ENCODE data around the gene PCBP3. TPM values are rescaled to one million over a fixed set of nuclear protein-coding genes. Genes with fewer than 3 reads are reported as not detected.
"Not testable (repeated sequence)": the region's sequence is repeated elsewhere in the genome, so short reads cannot be mapped to it uniquely, and the experiment has no call there.

The PCBP3 gene
- total and polyA plus RNA-seq, 5 experiments from 2014 or later, result 0.47 to 2.3 (median 0.95) TPM; not detected in 1

DNA sequence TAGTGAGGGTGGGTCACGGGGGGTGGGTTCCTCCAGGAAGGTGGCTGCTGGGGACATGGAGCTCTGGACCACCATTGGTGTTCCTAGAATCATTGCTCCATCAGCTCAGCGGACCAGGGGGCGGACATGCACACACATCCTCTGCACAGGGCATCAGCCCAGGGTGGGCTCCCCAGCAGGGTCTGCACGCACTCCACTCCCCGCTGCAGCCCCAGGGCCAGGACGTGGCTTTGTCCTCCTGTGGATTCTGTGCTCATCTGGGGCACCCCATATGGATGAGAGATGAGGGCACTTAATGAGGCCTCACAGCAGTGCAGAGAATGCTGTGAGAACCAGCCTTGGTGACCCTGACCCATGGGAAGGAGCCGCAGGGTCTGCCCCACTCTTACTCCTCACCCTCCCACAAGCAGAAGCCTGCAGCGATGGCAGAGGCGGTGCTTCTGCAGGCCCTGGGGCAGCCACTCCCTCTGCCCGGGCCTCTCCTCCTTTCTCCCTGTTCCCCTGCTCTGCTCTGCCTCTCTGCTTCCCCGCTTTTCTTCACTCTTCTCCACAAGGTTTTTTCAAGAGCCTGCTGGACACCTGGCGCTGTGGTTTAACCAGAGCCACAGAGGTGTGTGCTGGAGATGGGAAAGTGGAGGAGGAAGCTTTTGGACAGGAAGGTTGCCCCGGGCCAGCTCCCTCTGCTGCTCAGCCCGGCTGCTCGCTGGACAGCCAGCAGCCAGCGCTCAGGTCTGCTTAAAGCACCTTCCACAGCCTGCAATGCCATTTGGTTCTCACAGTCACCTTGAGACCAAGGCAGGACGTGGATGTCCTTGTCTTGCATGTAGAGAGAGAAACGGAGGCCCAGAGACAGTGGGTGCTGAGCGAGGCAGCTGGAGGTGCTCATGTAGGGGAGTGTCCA, 26.3 kb upstream of the PCBP3 start:
- ATAC-seq (no peak), DNase-seq (no peak)
- peak overlapping the region in 9 of 10 donors; percentile 13 to 99 (median 97) for H3K27ac Mint-ChIP-seq
- H3K4me1 Mint-ChIP-seq, result peaks cover 18 to 42% (median 38%) of the 10 kb centered on the region in 4 donors
- POLR2A ChIA-PET, result no interaction called here
- no peaks in the 10 kb centered on the region for H3K9me3 Mint-ChIP-seq
- no peaks in the 10 kb centered on the region for H3K36me3 Mint-ChIP-seq
- H3K27me3 Mint-ChIP-seq, result peaks cover 0 to 3% (median 0%) of the 10 kb centered on the region in 5 donors
- H3K4me3 Mint-ChIP-seq, result peak overlapping the region in 5 of 10 donors; percentile 12 to 85 (median 79)

DNA sequence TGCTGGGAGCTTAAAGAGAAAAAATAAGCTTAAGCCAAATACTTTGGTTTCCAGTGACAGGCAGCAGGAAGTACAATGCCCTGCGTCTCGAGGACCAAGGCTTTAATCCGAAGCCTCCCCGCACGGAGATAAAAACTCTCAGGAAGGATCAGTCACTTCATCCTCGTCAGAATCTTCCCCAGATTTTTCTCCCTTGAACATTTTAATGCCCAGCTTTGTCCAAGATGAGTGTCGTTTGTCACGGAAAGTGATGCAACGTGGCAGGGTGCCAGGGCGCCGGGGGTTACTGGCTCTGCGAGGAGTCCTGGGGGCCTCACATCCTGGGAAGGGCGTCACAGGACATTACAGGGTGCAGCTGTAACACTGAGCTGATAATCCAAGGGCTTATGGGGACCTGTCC, 25.2 kb upstream of the PCBP3 start:
- Mint-ChIP-seq H3K27me3 (peaks cover 0 to 3% (median 0%) of the 10 kb centered on the region in 5 donors), H3K9me3 (no peaks in the 10 kb centered on the region), H3K27ac (peak overlapping the region in 7 of 10 donors; percentile 6 to 99 (median 95)), H3K4me3 (no peak overlapping the region), H3K4me1 (peaks cover 21 to 45% (median 41%) of the 10 kb centered on the region in 4 donors), H3K36me3 (no peaks in the 10 kb centered on the region)
- no peak for DNase-seq
- ATAC-seq, result no peak
- POLR2A ChIA-PET, result no interaction called here

DNA sequence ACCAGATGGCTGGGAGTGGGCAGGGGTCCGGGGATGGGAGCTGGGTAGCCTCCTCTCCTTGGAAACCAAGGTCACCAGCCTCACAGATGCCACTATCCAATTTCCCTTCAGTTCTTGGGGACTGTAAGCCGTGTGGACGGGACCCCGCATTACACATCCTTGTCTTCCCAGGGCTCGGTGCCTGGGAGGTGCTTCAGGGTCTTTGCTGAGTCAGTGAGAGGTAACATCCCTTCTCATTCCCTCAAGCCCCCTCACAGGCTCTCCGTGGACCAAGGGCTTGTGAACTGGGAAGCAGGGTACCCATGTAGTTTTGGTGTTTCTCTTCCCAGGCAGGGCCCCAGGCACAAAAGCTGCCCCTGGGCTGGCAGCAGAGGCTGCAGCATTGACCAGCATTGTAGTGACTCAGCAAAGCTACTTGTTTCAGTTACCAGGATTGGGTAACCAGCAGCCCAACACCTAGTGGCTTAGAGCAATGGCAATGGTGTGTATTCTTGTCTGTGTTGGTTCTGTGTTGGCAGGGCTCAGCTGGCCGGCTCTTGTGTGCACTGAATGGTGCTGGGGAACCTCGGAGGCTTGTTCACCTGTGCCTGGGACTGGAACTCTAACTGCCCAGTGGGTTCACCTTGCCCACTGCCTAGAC, 24.6 kb upstream of the PCBP3 start:
- H3K27me3 Mint-ChIP-seq, result peaks cover 0 to 3% (median 0%) of the 10 kb centered on the region in 5 donors
- H3K9me3 Mint-ChIP-seq, result no peaks in the 10 kb centered on the region
- POLR2A ChIA-PET, result no interaction called here
- H3K27ac Mint-ChIP-seq, result peak overlapping the region in 7 of 10 donors; percentile 40 to 97 (median 65)
- no peak overlapping the region for H3K4me3 Mint-ChIP-seq
- ATAC-seq, result no peak
- peaks cover 17 to 40% (median 36%) of the 10 kb centered on the region in 4 donors for H3K4me1 Mint-ChIP-seq
- no peaks in the 10 kb centered on the region for H3K36me3 Mint-ChIP-seq
- DNase-seq, result no peak

DNA sequence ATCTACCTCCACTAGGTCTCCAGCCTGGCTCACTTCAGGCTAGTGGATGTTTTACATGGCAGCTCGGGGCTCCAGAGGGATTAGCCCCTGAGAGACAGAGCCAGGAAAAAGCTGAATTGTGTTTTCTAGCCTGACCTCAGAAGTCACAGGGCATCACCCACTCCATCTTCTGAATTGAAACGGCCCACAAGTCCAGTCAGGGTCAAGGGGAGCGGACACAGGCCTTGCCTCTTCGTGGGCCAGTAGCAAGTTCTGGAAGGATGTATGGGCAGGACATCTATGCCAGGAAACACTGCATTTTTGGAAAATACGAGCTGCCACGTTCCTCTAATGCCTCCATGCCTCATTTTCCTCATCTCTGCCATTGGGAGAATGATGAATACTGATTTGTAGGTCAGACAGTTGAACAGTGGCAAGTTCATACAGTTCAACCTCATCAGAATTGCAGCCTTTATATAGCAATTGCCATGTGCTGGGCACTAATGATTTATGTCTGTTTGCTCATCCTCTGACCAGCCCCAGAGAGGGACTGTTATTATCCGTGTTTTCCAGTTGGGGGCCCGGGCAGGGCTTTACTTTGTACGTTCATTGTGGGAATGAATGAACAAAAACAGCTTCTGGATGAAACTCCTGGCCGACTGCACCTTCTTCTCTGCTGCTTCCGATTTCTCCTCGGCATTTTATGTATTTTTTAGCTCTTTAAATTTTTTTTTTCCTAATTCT, 23.2 kb upstream of the PCBP3 start:
- DNase-seq (no peak), ATAC-seq (no peak)
- Mint-ChIP-seq H3K4me3 (no peak overlapping the region), H3K27ac (peak overlapping the region in 2 of 10 donors; percentile 58 to 73), H3K9me3 (no peaks in the 10 kb centered on the region), H3K27me3 (peaks cover 0 to 3% (median 0%) of the 10 kb centered on the region in 5 donors), H3K36me3 (no peaks in the 10 kb centered on the region), H3K4me1 (peaks cover 13 to 31% (median 28%) of the 10 kb centered on the region in 4 donors)
- POLR2A ChIA-PET, result no interaction called here

DNA sequence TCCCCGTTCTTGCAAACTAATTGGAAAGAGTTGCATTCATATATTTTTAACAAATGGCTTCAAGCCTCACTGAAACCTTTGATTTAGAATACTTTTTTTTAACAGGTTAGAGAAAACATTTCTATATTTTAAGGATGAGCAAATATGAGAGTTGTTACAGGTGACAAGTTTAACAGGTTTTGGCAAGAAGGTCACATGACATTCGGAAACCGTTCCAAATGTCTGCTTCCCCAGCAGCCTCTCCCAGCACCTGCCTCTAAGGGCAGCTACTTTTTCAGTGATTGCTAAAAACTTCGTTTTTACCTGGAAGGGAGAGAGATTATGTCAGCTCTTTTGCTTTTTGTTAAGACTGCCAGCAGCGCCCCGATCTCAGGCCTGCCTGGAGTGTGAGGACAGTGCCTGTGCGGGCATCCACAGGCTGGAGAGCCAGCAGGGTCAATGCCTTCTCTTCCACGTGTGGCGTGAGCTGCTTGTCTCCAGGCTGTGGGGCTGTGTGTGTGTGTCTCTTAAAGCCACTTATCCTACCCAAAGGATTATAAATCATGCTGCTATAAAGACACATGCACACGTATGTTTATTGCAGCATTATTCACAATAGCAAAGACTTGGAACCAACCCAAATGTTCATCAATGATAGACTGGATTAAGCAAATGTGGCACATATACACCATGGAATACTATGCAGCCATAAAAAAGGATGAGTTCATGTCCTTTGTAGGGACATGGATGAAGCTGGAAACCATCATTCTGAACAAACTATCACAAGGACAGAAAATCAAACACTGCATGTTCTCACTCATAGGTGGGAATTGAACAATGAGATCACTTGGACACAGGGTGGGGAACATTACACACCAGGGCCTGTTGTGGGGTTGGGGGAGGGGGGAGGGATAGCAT, 21.8 kb upstream of the PCBP3 start:
- not testable (repeated sequence) for DNase-seq
- H3K27ac Mint-ChIP-seq, result peak overlapping the region in 2 of 10 donors; percentile 25 to 28
- H3K4me1 Mint-ChIP-seq, result peaks cover 4 to 19% (median 15%) of the 10 kb centered on the region in 4 donors

DNA sequence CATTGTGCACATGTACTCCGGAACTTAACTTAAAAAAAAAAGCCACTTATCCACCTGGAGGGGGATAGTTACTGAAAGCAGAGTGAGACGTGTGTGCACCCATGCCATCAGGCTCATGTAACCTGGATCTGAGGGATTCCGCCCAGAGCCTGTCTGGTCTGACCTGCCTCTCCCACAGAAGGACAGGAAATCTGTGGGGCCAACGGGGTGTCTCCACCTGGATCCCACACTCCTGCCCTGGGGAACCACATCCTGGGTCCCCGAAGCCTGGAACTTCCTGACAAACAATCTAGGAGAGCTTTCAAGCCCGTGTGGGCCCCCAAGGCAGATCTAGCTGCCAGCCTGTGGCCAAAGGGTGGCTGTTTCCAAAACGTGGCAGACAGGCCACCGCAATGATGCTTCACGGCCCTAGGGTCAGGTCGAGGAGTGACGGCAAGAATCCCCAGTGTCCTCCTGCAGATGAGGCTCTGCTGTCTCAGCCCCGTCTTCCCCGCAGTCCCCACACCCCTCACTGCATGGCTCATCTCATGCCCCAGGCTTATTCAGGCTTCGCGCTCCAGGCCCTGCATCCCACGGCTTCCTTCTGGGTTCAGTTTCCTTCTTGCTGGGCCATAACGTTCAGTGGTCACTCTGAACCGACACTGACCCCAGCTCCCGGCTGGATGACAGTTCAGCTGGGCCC, 21.0 kb upstream of the PCBP3 start:
- no peaks in the 10 kb centered on the region for H3K36me3 Mint-ChIP-seq
- H3K27me3 Mint-ChIP-seq, result peaks cover 0 to 3% (median 0%) of the 10 kb centered on the region in 5 donors
- H3K9me3 Mint-ChIP-seq, result no peaks in the 10 kb centered on the region
- no peak for DNase-seq
- H3K4me1 Mint-ChIP-seq, result peaks cover 3 to 13% (median 8%) of the 10 kb centered on the region in 4 donors
- POLR2A ChIA-PET, result no interaction called here
- no peak overlapping the region for H3K4me3 Mint-ChIP-seq
- peak overlapping the region in 3 of 10 donors; percentile 11 to 49 (median 41) for H3K27ac Mint-ChIP-seq
- no peak for ATAC-seq

More for the DNA sequence above, 21.8 kb upstream of the PCBP3 start:
- H3K4me3 Mint-ChIP-seq, H3K27me3 Mint-ChIP-seq, H3K9me3 Mint-ChIP-seq, ATAC-seq, POLR2A ChIA-PET, H3K36me3 Mint-ChIP-seq: not testable (repeated sequence)

DNA sequence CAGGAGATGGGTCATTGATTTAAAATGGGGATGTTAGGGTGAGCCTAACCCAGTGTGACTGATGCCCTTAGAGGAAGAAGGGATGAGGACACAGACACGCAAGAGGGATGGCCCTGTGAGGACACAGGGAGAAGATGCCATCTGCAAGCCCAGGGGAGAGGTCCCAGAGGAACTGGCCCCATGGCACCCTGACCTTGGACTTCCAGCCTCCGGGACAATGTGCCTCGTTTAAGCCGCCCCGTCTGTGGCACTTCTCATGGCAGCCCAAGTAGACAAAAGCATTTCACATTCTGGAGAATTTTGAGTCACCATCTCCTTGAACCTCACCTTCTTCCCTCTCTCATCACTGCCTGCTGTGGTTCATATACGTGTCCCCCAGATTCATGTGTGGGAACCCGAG, 20.1 kb upstream of the PCBP3 start:
- Mint-ChIP-seq H3K36me3 (no peaks in the 10 kb centered on the region), H3K4me1 (peaks cover 0 to 7% (median 4%) of the 10 kb centered on the region in 4 donors), H3K4me3 (no peak overlapping the region), H3K9me3 (no peaks in the 10 kb centered on the region), H3K27ac (peak overlapping the region in 4 of 10 donors; percentile 41 to 76 (median 71)), H3K27me3 (peaks cover 0 to 6% (median 2%) of the 10 kb centered on the region in 5 donors)
- POLR2A ChIA-PET, result no interaction called here
- no peak for ATAC-seq
- no peak for DNase-seq

DNA sequence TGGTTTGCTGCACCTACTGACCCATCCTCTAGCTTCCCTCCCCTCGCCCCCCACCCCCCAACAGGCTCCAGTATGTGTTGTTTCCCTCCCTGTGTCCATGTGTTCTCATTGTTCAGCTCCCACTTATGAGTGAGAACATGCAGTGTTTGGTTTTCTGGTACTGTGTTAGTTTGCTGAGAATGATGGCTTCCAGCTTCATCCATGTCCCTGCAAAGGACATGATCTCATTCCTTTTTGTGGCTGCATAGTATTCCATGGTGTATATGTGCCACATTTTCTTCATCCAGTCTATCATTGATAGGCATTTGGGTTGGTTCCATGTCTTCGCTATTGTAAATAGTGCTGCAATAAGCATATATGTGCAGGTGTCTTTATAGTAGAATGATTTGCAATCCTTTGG, 17.4 kb upstream of the PCBP3 start:
- H3K36me3 Mint-ChIP-seq, ATAC-seq, H3K9me3 Mint-ChIP-seq, DNase-seq, H3K4me3 Mint-ChIP-seq, POLR2A ChIA-PET, H3K27me3 Mint-ChIP-seq: not testable (repeated sequence)
- Mint-ChIP-seq H3K4me1 (peaks cover 0 to 15% (median 5%) of the 10 kb centered on the region in 4 donors), H3K27ac (peak overlapping the region in 1 of 10 donors; percentile 62)

DNA sequence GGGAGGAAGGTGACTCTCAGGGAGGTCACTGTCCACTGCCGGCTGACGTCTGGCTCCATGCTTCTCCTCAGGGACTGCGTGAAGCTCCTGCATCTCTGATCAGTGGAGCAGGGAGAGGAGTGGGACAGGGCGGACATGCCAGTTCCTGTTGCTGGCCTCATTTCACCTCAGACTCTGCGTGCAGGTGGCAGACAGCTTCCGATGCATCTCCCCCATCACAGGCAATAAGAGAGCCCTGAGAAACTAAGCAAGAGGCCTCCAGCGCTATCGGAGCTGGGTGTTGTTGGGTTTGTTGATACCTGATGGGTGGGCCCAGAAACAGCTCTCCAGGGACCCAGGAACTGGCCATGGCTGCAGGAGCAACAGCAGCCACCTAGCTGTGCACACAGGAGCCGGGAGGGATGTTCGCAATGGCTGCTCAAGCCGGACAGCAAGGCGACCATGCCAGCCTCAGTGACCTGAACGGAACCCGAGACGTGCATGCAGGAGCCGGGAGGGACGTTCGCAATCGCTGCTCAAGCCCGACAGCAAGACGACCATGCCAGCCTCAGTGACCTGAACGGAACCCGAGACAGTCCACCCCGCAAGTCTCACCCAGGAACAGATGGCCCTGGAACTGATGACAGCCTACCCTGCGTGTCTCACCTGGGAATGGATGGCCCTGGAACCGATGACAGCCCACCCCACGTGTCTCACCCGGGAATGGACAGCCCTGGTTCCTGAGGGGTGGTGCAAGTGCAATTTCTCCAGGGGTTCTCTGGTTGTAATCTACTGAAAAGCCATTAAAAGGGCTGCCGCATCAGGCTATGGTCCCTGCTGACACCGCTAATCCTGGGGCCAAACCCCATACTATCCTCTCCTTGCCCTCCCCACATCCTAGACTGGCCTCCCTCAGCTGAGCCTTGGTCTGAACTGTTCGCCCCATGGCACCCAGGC, 14.2 kb upstream of the PCBP3 start:
- Mint-ChIP-seq H3K4me1 (peaks cover 4 to 23% (median 9%) of the 10 kb centered on the region in 4 donors), H3K4me3 (no peak overlapping the region), H3K27ac (peak overlapping the region in 3 of 10 donors; percentile 24 to 34 (median 33)), H3K9me3 (no peaks in the 10 kb centered on the region), H3K27me3 (peaks cover 0 to 4% (median 2%) of the 10 kb centered on the region in 5 donors), H3K36me3 (no peaks in the 10 kb centered on the region)
- ATAC-seq (no peak), DNase-seq (no peak)
- POLR2A ChIA-PET, result no interaction called here

DNA sequence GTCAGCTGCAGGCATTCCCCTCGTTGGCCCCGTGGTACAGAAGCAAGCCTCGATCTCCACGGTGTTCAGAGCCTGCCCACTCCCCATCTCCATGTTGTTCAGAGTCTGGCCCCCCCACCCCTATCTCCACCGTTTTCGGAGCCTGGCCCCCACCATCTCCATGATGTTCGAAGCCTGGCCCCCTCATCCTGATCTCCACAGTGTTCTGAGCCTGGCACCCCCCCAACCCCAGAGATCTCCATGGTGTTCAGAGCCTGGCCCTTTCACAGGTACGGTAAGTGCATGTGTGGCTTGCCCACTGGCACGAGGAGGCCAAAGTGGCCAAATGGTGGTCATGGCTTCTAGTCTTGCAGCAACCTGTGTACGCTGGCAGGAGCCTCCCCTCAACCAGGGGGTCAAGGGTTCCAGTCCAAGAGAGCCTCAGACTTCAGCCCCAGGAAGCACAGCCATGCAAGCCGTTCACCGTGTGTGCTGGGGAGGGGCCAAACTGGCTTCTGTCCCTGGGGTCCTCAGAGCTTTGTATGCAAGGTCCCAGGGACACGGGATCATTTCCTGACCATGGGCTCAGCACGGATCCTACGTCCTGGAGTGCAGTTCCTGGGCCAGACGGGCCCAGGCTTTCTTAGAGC, 13.3 kb upstream of the PCBP3 start:
- ATAC-seq, result no peak
- peak overlapping the region in 2 of 10 donors; percentile 18 to 33 for H3K27ac Mint-ChIP-seq
- H3K4me1 Mint-ChIP-seq, result peaks cover 4 to 23% (median 9%) of the 10 kb centered on the region in 4 donors
- DNase-seq, result no peak
- no peak overlapping the region for H3K4me3 Mint-ChIP-seq
- POLR2A ChIA-PET, result no interaction called here
- H3K36me3 Mint-ChIP-seq, result no peaks in the 10 kb centered on the region
- H3K9me3 Mint-ChIP-seq, result no peaks in the 10 kb centered on the region
- H3K27me3 Mint-ChIP-seq, result peaks cover 0 to 4% (median 2%) of the 10 kb centered on the region in 5 donors

All from naive thymus-derived CD8-positive, alpha-beta T cell (primary cell).